GM13976 (cell line): ENCODE results near the gene SDR9C7.
"Not testable (repeated sequence)": the region's sequence is repeated elsewhere in the genome, so short reads cannot be mapped to it uniquely, and the experiment has no call there.

Experiments used
- DNase-seq: peaks from one replicate; pipeline ENCODE4 v3.0.0; 2012; ENCODE audit warnings: low spot score
- CTCF ChIP-seq: IDR thresholded peaks from 2 replicates; pipeline ENCODE4 v1.5.1; 2012; ENCODE audit warnings: borderline replicate concordance, mild to moderate bottlenecking; ENCODE audit not compliant: insufficient read depth; ENCODE audit errors: extremely low read depth, missing control alignments, control extremely low read depth
- in situ Hi-C: fragments of 300-500 bp; cut with MboI; formaldehyde crosslinking; loops from one replicate; pipeline ENCODE4 v1.12.0; 2022; ENCODE audit warnings: low sequenced_read_pairs, mixed read lengths, inconsistent platforms; ENCODE audit not compliant: unreplicated experiment

Gene SDR9C7

GRCh38 chr12:56978397-56979138 is 44.4 kb upstream of the SDR9C7 start:
- in situ Hi-C loops = loop anchor here (25.0 kb wide), 1 partner anchor 141 kb away; no protein-coding TSS in a partner anchor
- no peak for DNase-seq
- no peak for TF ChIP-seq CTCF

GRCh38 chr12:56977361-56977760 is 43.2 kb upstream of the SDR9C7 start:
- in situ Hi-C loops = loop anchor here (25.0 kb wide), 1 partner anchor 140 kb away; no protein-coding TSS in a partner anchor
- not testable (repeated sequence) for DNase-seq

GRCh38 chr12:56974224-56974623 is 40.0 kb upstream of the SDR9C7 start:
- in situ Hi-C loops, DNase-seq: not testable (repeated sequence)

GRCh38 chr12:56968910-56969309 is 34.7 kb upstream of the SDR9C7 start:
- DNase-seq, in situ Hi-C loops: not testable (repeated sequence)

- DNase-seq, in situ Hi-C loops: not testable (repeated sequence)
Observed at GRCh38 chr12:56965997-56966642, 31.9 kb upstream of the SDR9C7 start.

- in situ Hi-C loops, DNase-seq: not testable (repeated sequence)
Observed at GRCh38 chr12:56965124-56965523, 30.9 kb upstream of the SDR9C7 start.

GRCh38 chr12:56963557-56963956 is 29.3 kb upstream of the SDR9C7 start:
- in situ Hi-C loops, DNase-seq: not testable (repeated sequence)

- DNase-seq, in situ Hi-C loops: not testable (repeated sequence)
Observed at GRCh38 chr12:56962247-56962646, 28.0 kb upstream of the SDR9C7 start.

GRCh38 chr12:56958422-56958821 is 24.2 kb upstream of the SDR9C7 start:
- in situ Hi-C loops = no loop called here
- no peak for DNase-seq
- TF ChIP-seq CTCF = no peak

- in situ Hi-C loops = no loop called here
- TF ChIP-seq CTCF = no peak
- no peak for DNase-seq
Observed at GRCh38 chr12:56957229-56958052, 23.2 kb upstream of the SDR9C7 start, which contains the start of gene RDH16. RDH16 (minus strand) TSS chr12:56957608; CDS start chr12:56957462, 146 bp downstream.
